PFSK-1 (cell line): ENCODE measurements around the gene ACVRL1.

Source experiments
- FOXP2 ChIP-seq: optimal IDR thresholded peaks from 2 replicates; pipeline ENCODE3; 2011; ENCODE audit warnings: borderline replicate concordance, control low read depth, inconsistent platforms; ENCODE audit not compliant: insufficient read depth; ENCODE audit errors: extremely low read length, extremely low read depth
- POLR2AphosphoS5 ChIP-seq: IDR thresholded peaks from 2 replicates; pipeline ENCODE4 v1.6.1; 2012; ENCODE audit warnings: low read depth, mild to moderate bottlenecking, control low read depth, low read length, moderate library complexity
- SIN3A ChIP-seq: IDR thresholded peaks from 2 replicates; pipeline ENCODE4 v1.6.1; 2012; ENCODE audit warnings: mild to moderate bottlenecking, low read length, moderate library complexity, borderline replicate concordance; ENCODE audit not compliant: insufficient read depth
- TAF1 ChIP-seq: IDR thresholded peaks from 2 replicates; pipeline ENCODE4 v1.6.1; 2012; ENCODE audit warnings: low read length, control low read depth, borderline replicate concordance; ENCODE audit not compliant: insufficient read depth
- TF ChIP-seq, protein P1 (sequence below), 2 experiments: IDR thresholded peaks; 2 replicates each; pipeline versions ENCODE4 v1.6.1 to v1.8.0; 2011 to 2012; ENCODE audit warnings: low read depth in 2 of 2, low read length in 2 of 2, control low read depth in 1 of 2, inconsistent platforms in 1 of 2, mild to moderate bottlenecking in 1 of 2, moderate library complexity in 1 of 2; ENCODE audit not compliant: insufficient read depth in 1 of 2

DNA sequence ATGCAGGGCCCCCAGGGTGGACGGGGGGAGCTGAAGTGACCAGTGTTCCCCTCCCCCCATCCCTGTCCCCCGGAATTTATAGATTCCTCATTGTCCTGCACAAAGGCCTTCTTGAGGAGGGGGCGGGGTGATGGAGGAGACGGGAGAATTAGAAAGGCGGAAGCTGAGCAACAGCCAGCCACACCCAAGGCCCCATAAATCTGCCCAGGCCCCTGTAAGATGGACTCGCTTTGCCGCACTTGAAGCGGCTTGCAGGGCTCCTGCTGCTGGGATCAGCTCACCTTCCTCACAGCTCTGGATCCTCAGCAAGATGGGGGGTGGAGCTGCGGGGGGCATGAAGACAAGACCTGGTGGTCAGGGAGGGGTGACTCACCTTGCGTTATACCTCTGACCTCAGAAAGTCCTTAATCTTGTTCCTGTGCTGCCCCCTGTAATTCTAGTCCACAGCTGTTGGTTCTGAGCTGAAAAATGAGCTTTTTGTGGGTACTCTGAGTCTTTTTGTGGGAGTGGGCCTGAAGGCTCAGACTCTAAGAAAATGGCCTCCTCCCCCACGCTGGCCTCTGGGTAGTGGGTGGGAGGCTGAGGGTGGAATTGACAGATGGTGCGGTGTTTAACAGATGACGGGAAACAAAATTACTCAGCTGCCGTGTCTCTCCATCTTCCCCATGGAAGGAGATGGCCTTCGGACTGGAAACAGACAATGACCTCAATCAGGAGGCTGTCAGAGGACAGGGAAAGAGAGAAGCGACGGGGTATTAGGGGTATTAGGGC, 35.2 kb upstream of the ACVRL1 start:
- TF ChIP-seq POLR2AphosphoS5 (no peak), TAF1 (no peak), SIN3A (no peak), FOXP2 (no peak)
- TF ChIP-seq, protein P1, sequence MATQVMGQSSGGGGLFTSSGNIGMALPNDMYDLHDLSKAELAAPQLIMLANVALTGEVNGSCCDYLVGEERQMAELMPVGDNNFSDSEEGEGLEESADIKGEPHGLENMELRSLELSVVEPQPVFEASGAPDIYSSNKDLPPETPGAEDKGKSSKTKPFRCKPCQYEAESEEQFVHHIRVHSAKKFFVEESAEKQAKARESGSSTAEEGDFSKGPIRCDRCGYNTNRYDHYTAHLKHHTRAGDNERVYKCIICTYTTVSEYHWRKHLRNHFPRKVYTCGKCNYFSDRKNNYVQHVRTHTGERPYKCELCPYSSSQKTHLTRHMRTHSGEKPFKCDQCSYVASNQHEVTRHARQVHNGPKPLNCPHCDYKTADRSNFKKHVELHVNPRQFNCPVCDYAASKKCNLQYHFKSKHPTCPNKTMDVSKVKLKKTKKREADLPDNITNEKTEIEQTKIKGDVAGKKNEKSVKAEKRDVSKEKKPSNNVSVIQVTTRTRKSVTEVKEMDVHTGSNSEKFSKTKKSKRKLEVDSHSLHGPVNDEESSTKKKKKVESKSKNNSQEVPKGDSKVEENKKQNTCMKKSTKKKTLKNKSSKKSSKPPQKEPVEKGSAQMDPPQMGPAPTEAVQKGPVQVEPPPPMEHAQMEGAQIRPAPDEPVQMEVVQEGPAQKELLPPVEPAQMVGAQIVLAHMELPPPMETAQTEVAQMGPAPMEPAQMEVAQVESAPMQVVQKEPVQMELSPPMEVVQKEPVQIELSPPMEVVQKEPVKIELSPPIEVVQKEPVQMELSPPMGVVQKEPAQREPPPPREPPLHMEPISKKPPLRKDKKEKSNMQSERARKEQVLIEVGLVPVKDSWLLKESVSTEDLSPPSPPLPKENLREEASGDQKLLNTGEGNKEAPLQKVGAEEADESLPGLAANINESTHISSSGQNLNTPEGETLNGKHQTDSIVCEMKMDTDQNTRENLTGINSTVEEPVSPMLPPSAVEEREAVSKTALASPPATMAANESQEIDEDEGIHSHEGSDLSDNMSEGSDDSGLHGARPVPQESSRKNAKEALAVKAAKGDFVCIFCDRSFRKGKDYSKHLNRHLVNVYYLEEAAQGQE (IDR thresholded peaks at IDR 0.05; ENCODE audit: insufficient read depth in 1 of 2, low read depth in 2 of 2, low read length in 2 of 2) = no peak
